Tibial nerve (tissue), 4 donors: ENCODE data around the gene TRIM24. TPM values are rescaled to one million over a fixed set of nuclear protein-coding genes. Genes with fewer than 3 reads are reported as not detected.
"Not testable (repeated sequence)": the region's sequence is repeated elsewhere in the genome, so short reads cannot be mapped to it uniquely, and the experiment has no call there.

ENCODE experiments used
- DNase-seq, 2 donors: peaks; one replicate each; pipeline ENCODE4 v3.0.0-alpha.2; 2019; ENCODE audit warnings: low spot score in 2 of 2
- H3K27ac ChIP-seq, 4 donors: fragments of 200-600 bp; sonication (generic) in 3 of 4; one replicate each; pipeline ENCODE4 v1.5.1; 2017 to 2019; ENCODE audit warnings: mild to moderate bottlenecking in 1 of 4
- H3K27me3 ChIP-seq, 2 donors: fragments of 200-600 bp; sonication (generic) in 1 of 2; one replicate each; pipeline versions ENCODE4 v1.5.1 to v1.6.0; 2017 to 2019
- H3K36me3 ChIP-seq, 3 donors: fragments of 200-600 bp; sonication (generic); one replicate each; pipeline ENCODE4 v1.5.1; 2018 to 2019
- H3K4me1 ChIP-seq, 4 donors: fragments of 200-600 bp; sonication (generic) in 3 of 4; one replicate each; pipeline ENCODE4 v1.5.1; 2017 to 2019
- H3K4me3 ChIP-seq, 4 donors: fragments of 200-600 bp; sonication (generic) in 3 of 4; one replicate each; pipeline ENCODE4 v1.5.1; 2017 to 2019; ENCODE audit warnings: mild to moderate bottlenecking in 1 of 4, moderate library complexity in 1 of 4
- H3K9me3 ChIP-seq, 4 donors: fragments of 200-600 bp; sonication (generic) in 3 of 4; one replicate each; pipeline ENCODE4 v1.5.1; 2017 to 2019
- CTCF ChIP-seq, 5 experiments: fragments of 200-600 bp in 3 of 5; fragments of 450-650 bp in 2 of 5; sonication (generic) in 3 of 5; IDR thresholded peaks; one replicate each; pipeline ENCODE4 v1.5.1; 2016 to 2019; ENCODE audit warnings: antibody characterized with exemption in 5 of 5, mild to moderate bottlenecking in 3 of 5, moderate library complexity in 2 of 5
- EP300 ChIP-seq, 2 donors: sonication (generic); formaldehyde crosslinking; IDR thresholded peaks; one replicate each; pipeline ENCODE4 v1.6.1; 2017; ENCODE audit warnings: antibody characterized with exemption in 2 of 2, mild to moderate bottlenecking in 1 of 2
- POLR2A ChIP-seq, 2 donors: fragments of 450-650 bp; IDR thresholded peaks; one replicate each; pipeline ENCODE4 v1.6.1; 2017; ENCODE audit warnings: antibody characterized with exemption in 2 of 2, mild to moderate bottlenecking in 2 of 2, moderate library complexity in 2 of 2
- WGBS, 2 donors: methylation state at CpG; one replicate each; pipeline ENCODE4 v1.1.5; 2018; 5-methylcytosine and 5-hydroxymethylcytosine counted together
- total RNA-seq, 4 donors: library from RNA; depleted of rRNA; stranded (reverse); fragments of >200 nt; gene quantifications; one replicate each; pipeline ENCODE4 v1.1.0, GENCODE V29; 2016

TRIM24 gene
- total RNA-seq, 4 donors from 2014 or later: 15.9 to 20.5 (median 17.7) TPM

GRCh38 chr7:138478499-138478908, 18.4 kb downstream of the TRIM24 start:
- Histone ChIP-seq H3K27me3 (no peaks in the 10 kb centered on the region), H3K9me3 (no peaks in the 10 kb centered on the region), H3K36me3 (no peaks in the 10 kb centered on the region), H3K27ac (no peak overlapping the region), H3K4me3 (no peak overlapping the region), H3K4me1 (peaks cover 0 to 15% (median 2%) of the 10 kb centered on the region in 4 donors)
- TF ChIP-seq POLR2A (IDR thresholded peaks at IDR 0.05) (no peak), CTCF (IDR thresholded peaks at IDR 0.05) (no peak), EP300 (IDR thresholded peaks at IDR 0.05) (no peak)
- WGBS, 2 donors: 86 to 89% methylated on average over 1 of the region's 1 CpG
- DNase-seq: no peak

- no peaks in the 10 kb centered on the region for H3K27me3 ChIP-seq
- no peak for TF ChIP-seq CTCF (IDR thresholded peaks at IDR 0.05)
- TF ChIP-seq EP300 (IDR thresholded peaks at IDR 0.05): no peak
- TF ChIP-seq POLR2A (IDR thresholded peaks at IDR 0.05): no peak
- no peak overlapping the region for H3K27ac ChIP-seq
- WGBS, 2 donors: 62 to 71% methylated on average over 4 of the region's 4 CpGs
- H3K36me3 ChIP-seq: no peaks in the 10 kb centered on the region
- peaks cover 0 to 15% (median 0%) of the 10 kb centered on the region in 4 donors for H3K4me1 ChIP-seq
- DNase-seq: no peak
- peaks cover 0 to 2% (median 0%) of the 10 kb centered on the region in 4 donors for H3K9me3 ChIP-seq
- H3K4me3 ChIP-seq: no peak overlapping the region
Observed at GRCh38 chr7:138480527-138480926, 20.5 kb downstream of the TRIM24 start.

GRCh38 chr7:138481447-138482380, 21.7 kb downstream of the TRIM24 start:
- Histone ChIP-seq H3K9me3 (peaks cover 0 to 11% (median 0%) of the 10 kb centered on the region in 4 donors), H3K4me3 (no peak overlapping the region), H3K27me3 (no peaks in the 10 kb centered on the region), H3K27ac (no peak overlapping the region), H3K4me1 (peaks cover 0 to 15% (median 0%) of the 10 kb centered on the region in 4 donors), H3K36me3 (no peaks in the 10 kb centered on the region)
- WGBS, 2 donors: 88% methylated on average over 11 of the region's 11 CpGs
- no peak for TF ChIP-seq CTCF (IDR thresholded peaks at IDR 0.05)
- no peak for TF ChIP-seq EP300 (IDR thresholded peaks at IDR 0.05)
- no peak for TF ChIP-seq POLR2A (IDR thresholded peaks at IDR 0.05)
- DNase-seq: no peak

- Histone ChIP-seq H3K27ac (no peak overlapping the region), H3K36me3 (no peaks in the 10 kb centered on the region), H3K9me3 (peaks cover 0 to 11% (median 0%) of the 10 kb centered on the region in 4 donors), H3K4me3 (no peak overlapping the region), H3K27me3 (no peaks in the 10 kb centered on the region), H3K4me1 (peaks cover 0 to 2% (median 0%) of the 10 kb centered on the region in 4 donors)
- no peak for DNase-seq
- TF ChIP-seq EP300 (IDR thresholded peaks at IDR 0.05) (no peak), POLR2A (IDR thresholded peaks at IDR 0.05) (no peak), CTCF (IDR thresholded peaks at IDR 0.05) (no peak)
- 89% methylated on average over 2 of the region's 2 CpGs for WGBS, 2 donors
Observed at GRCh38 chr7:138483531-138483930, 23.5 kb downstream of the TRIM24 start.

- DNase-seq, H3K4me1 ChIP-seq, H3K4me3 ChIP-seq, H3K36me3 ChIP-seq, H3K27ac ChIP-seq, H3K27me3 ChIP-seq: not testable (repeated sequence)
- WGBS, 2 donors: 94 to 100% methylated on average over 1 of the region's 1 CpG
- H3K9me3 ChIP-seq: peaks cover 0 to 11% (median 0%) of the 10 kb centered on the region in 4 donors
Observed at GRCh38 chr7:138485508-138485907, 25.4 kb downstream of the TRIM24 start.

- DNase-seq, H3K4me3 ChIP-seq, H3K27me3 ChIP-seq, H3K4me1 ChIP-seq, H3K27ac ChIP-seq, H3K36me3 ChIP-seq: not testable (repeated sequence)
- 97 to 99% methylated on average over 6 of the region's 6 CpGs for WGBS, 2 donors
- peaks cover 0 to 11% (median 0%) of the 10 kb centered on the region in 4 donors for H3K9me3 ChIP-seq
Observed at GRCh38 chr7:138489139-138489538, 29.1 kb downstream of the TRIM24 start.
